SK-N-SH (cell line): ENCODE results near the gene MTHFD2L.

ENCODE experiments used
- CTCF ChIP-seq: fragments of 200-600 bp; sonication (generic); IDR thresholded peaks from 2 replicates; pipeline ENCODE4 v1.6.1; 2017; ENCODE audit warnings: antibody characterized with exemption, mild to moderate bottlenecking, moderate library complexity
- EP300 ChIP-seq, 2 experiments: IDR thresholded peaks; 2 replicates each; pipeline versions ENCODE4 v1.4.0 to v1.6.1; 2012; ENCODE audit warnings: borderline replicate concordance in 1 of 2, low read depth in 1 of 2, low read length in 1 of 2
- EZH2phosphoT487 ChIP-seq: fragments of 200-600 bp; sonication (generic); IDR thresholded peaks from 2 replicates; pipeline ENCODE4 v1.6.1; 2017; ENCODE audit warnings: low read depth, mixed run types, mild to moderate bottlenecking, antibody characterized with exemption, moderate library complexity, borderline replicate concordance
- POLR2AphosphoS5 ChIP-seq: IDR thresholded peaks from 2 replicates; pipeline ENCODE4 v1.6.1; 2012; ENCODE audit warnings: low read depth, low read length
- RCOR1 ChIP-seq: fragments of 150-350 bp; IDR thresholded peaks from 2 replicates; pipeline ENCODE4 v1.6.1; 2017; ENCODE audit warnings: antibody characterized with exemption, low read length
- REST ChIP-seq: IDR thresholded peaks from 2 replicates; pipeline ENCODE4 v1.6.1; 2012; ENCODE audit warnings: mild to moderate bottlenecking, low read depth, low read length, moderate library complexity
- SIN3A ChIP-seq: IDR thresholded peaks from 2 replicates; pipeline ENCODE4 v1.6.1; 2012; ENCODE audit warnings: low read depth, mild to moderate bottlenecking, low read length, moderate library complexity, borderline replicate concordance
- USF2 ChIP-seq: fragments of 150-350 bp; IDR thresholded peaks from 2 replicates; pipeline ENCODE4 v1.6.1; 2017; ENCODE audit warnings: antibody characterized with exemption, low read length, low read depth, borderline replicate concordance
- ZBTB33 ChIP-seq: IDR thresholded peaks from 2 replicates; pipeline ENCODE4 v1.4.0; 2012; ENCODE audit warnings: low read depth, borderline replicate concordance

- no peak for TF ChIP-seq EP300 (IDR thresholded peaks at IDR 0.05; ENCODE audit: borderline replicate concordance in 1 of 2, low read depth in 1 of 2, low read length in 1 of 2)
- no peak for TF ChIP-seq SIN3A
- no peak for TF ChIP-seq EZH2phosphoT487
- no peak for TF ChIP-seq CTCF
- no peak for TF ChIP-seq ZBTB33
- no peak for TF ChIP-seq REST
- TF ChIP-seq RCOR1 = no peak
- no peak for TF ChIP-seq POLR2AphosphoS5
- TF ChIP-seq USF2 = no peak
These were observed 43.7 kb upstream of the MTHFD2L start for GRCh38 chr4:74114234-74114633.
